Activated naive CD4-positive, alpha-beta T cell (primary cell): ENCODE results near the gene SH3BP1.
A peak's percentile ranks its signal among the peaks of the same experiment; 100 is the strongest.

Experiments
- DNase-seq, 4 experiments: peaks; one replicate each; lab custom pipeline; 2025; lab: John Stamatoyannopoulos, UW

SH3BP1 gene

DNA sequence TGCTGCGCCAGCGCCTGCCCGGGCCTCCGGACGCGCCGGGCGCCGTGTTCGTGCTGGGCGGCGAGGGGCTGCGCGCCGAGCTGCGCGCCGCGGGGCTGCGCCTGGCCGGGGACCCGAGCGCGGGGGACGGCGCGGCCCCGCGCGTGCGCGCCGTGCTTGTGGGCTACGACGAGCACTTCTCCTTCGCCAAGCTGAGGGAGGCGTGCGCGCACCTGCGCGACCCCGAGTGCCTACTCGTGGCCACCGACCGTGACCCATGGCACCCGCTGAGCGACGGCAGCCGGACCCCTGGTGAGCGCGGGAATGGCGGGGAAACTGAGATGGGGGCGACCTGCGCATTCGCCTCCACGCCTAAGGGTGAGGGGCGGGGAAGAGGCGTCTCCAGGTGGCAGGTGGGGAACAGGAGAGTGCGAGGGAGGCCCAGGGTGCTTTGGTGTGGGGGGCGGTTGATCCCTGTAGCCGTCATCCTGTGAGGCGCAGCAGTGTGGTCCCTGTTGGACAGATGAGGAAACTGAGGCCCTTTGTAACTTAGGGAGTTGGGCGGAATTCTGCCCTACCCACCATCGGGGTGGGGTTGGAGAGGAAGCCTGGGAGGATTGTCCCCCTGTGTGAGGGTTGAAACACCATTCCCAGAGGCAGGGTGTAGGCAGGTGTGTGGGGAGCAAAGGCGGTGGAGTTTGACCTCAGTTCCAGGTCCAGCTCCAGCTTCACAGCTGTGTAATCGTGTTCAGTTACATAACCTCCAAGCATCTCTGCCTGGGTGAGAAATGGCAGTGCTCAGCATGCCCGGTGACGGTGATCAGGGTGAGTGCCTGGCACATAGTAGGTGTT, 19.8 kb downstream of the SH3BP1 start:
- DNase-seq, result peak in 1 of 4 experiments; percentile 29

DNA sequence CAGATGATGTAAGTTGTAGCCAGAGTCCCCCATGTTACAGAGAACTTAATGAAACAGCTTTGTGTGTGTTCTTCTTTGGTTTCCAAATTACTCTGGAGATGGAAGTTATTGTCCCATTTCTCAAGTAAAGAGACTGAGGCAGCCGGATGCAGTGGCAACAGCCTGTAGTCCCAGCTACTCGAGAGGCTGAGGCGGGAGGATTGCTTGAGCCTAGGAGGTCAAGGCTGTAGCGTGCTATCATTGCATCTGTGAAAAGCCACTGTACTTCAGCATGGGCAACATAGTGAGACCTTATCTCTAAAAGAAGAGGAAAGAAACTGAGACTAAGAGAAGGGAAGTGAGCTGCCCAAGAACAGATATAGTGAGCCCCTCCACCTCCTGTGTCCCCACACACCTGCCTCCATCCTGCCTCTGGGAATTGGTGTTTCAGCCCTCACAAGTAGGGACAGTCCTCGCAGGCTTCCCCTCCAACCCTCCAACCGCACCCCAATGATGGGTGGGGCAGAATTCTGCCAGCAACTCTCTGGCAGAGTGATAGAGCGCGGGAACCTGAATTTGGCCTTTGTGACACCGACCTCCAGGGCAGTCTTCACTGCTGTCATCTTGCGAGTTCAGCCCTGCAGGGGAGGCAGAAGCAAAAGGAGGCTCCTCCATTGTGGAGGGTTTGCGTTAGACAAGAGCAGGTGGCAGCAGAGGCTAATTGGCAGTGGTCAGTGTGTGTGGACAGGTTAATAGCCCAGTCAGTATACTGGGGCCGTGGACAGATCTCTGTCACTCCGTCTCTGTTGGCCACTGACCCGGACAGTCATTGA, 20.6 kb downstream of the SH3BP1 start:
- DNase-seq, result no peak

DNA sequence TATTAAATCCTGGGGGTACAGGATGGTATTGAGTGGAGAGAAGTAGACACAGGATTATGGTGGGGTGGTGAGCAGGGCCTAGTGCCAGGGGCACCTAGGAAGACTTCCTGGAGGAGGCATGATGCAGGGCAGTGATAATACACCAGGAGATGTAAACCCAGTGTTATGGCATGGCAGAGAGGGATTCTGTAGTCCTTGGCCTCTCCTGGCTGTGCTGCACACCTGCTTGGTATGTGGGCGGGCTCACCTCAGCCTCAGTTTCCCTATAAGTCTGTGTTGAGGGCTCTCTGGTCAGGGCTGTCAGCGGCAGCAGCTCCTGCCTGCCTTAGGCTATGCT, 21.2 kb downstream of the SH3BP1 start:
- no peak for DNase-seq

- peak in 1 of 4 experiments; percentile 19 for DNase-seq
These were observed 21.9 kb downstream of the SH3BP1 start for GRCh38 chr22:37661160-37661924.

GRCh38 chr22:37662039-37662438, 22.6 kb downstream of the SH3BP1 start:
- DNase-seq, result no peak

DNA sequence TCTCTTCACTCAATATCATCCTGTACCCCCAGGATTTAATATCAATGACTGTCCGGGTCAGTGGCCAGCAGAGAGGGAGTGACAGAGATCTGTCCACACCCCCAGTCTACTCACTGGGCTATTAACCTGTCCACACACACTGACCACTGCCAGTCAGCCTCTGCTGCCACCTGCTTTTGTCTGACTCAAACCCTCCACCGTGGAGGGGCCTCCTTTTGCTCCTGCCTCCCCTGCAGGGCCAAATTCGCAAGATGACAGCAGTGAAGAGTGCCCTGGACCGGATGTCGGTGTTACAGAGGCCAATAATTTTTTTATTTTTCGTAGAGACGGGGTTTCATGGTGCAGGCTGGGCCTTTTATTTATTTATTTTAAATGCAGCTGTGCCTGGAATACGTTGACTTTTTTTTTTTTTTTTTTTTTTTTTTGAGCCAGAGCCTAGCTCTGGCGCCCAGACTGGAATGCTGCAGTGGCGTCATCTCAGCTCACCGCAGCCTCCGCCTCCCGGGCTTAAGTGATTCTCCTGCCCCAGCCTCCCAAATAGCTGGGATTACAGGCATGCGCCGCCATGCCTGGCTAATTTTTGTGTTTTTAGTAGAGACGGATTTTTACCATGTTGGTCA, 24.2 kb downstream of the SH3BP1 start:
- no peak for DNase-seq

GRCh38 chr22:37664249-37665101, 25.0 kb downstream of the SH3BP1 start:
- no peak for DNase-seq

- no peak for DNase-seq
These were observed 26.0 kb downstream of the SH3BP1 start for GRCh38 chr22:37665487-37665886.

- DNase-seq, result no peak
These were observed 30.1 kb downstream of the SH3BP1 start for GRCh38 chr22:37669586-37669985.

DNA sequence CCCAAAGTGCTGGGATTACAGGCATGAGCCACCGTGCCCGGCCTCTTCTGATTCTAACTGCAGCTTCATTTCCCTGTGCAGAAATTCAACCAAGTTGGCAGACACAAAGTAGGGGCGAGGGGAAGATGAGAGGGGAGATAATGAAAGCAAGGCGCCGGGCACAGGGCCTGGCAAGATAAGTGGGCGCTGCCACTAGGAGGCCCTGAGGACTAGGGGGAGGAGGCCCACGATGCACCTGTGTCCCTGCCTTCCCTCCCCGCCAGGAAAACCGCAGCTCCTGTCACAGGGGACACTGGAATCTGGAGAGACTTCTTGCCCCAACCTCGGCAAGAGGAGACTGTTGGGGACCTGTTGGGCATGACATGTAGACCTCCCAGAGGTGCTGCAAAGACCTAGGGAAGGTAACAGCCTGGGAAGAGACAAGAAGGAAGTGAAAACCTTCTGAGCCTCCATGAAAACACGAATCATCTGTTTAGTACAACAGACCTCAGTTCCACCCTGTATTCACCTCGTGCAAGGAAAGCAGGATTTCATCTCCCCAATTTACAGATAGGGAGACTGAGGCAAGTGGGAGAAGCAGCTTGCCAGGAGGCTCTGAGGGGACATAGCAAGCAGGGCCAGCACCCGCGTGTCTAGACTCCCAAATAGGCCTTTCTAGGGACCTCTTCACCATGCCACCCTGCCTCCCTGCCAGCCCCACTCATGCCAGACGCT, 32.9 kb downstream of the SH3BP1 start:
- peak in 2 of 4 experiments; percentile 10 to 13 for DNase-seq

DNA sequence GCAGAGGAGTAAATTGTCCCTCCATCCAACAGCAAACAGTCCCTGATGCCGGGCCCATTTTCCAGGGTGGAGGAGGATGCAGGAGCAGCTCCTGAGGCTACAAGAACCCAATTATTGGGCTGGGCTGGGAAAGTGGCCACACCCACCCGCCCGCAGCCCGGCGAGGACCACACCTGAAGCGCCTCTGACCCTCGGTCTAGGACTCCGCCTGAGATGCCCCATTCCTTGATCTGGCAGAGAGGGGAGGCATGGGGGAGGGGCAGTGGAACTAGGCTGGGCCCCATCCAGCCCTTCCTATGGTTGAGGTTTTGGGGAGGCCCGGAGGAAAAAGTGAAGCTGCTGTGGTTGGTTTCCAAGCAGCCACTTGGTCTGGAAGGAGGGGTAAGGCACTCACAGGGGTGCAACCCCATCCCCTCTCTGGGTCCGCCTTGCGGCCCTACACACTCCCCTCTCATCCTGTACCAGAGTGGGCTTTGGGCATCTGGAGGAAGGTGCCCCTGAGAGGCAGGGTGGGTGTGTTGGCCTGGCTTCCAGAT, 33.5 kb downstream of the SH3BP1 start:
- DNase-seq, result no peak

- no peak for DNase-seq
These were observed 34.8 kb downstream of the SH3BP1 start for GRCh38 chr22:37674248-37674647.

- DNase-seq, result peak in 2 of 4 experiments; percentile 25 to 45
These were observed 35.8 kb downstream of the SH3BP1 start, which contains the start of gene LGALS1 for GRCh38 chr22:37674951-37675929. Gene LGALS1 (plus strand): TSS chr22:37675636. CDS start chr22:37675703, 67 bp downstream.

- no peak for DNase-seq
These were observed 36.7 kb downstream of the SH3BP1 start for GRCh38 chr22:37675930-37676735.

DNA sequence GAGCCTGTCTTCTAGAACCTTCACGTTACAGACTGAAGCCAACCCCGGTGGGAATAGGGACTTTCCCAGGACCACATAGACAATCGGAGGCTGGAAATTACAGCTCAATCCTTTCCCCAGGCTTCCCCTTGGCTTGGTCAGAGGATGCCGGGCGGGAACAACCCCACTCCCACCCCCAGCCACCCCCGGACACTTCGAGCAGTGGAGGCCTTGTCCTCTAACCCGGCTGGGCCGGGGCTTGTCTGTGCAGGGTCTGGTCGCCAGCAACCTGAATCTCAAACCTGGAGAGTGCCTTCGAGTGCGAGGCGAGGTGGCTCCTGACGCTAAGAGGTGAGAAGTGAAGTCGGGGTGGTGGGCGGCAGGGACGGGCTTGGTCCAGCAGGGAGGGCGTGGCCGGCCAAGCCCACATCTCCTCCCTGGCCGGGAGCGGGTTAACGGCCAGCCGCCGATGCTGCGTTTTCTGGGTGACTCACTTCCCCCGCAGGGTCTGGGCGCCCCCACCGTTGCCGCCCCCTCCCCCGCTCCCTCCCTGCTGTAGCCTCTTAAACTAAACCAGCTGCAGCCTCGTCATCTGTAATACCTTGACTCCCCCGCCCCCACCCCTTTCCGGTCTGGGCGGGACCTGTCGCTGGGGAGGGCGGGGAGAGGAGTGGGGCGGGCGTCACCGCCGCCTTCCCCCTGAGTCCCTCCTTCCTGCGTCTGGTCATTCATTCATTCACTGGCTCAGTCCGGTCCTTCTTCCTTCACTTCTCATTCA, 37.4 kb downstream of the SH3BP1 start:
- DNase-seq, result peak; percentile 72 to 94 (median 82)

DNA sequence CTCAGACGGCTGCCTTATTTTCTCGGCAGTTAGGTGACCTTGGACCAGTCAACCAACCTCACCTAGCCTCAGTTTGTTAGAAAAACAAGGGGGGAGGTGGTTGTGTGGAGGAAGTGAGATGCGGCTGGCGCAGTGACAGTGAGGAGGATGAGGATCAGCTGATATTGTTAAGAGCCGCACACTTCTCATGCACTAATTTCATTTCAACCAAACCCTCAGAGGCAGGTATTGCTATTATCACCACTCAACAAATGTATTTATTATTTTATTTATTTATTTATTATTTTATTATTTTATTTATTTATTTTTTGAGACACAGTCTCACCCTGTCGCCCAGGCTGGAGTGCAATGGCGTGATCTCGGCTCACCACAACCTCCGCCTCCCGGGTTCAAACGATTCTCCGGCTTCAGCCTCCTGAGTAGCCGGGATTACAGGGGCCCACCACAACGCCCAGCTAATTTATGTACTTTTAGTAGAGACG, 38.1 kb downstream of the SH3BP1 start:
- DNase-seq, result no peak

DNA sequence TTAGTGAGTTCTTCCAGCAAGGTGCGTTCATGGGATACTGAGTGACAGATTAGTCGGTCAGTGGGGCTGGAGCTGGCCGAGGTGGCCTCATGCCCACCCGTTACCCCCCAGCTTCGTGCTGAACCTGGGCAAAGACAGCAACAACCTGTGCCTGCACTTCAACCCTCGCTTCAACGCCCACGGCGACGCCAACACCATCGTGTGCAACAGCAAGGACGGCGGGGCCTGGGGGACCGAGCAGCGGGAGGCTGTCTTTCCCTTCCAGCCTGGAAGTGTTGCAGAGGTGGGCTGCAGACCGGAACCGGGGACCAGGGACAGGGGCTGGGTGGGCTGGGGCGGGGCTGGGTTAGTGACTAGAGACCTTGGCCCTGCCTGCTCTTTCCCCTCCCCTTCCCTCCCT, 38.9 kb downstream of the SH3BP1 start:
- DNase-seq, result no peak
